ENCODE measurements around the gene CHST11.

The CHST11 gene

DNA sequence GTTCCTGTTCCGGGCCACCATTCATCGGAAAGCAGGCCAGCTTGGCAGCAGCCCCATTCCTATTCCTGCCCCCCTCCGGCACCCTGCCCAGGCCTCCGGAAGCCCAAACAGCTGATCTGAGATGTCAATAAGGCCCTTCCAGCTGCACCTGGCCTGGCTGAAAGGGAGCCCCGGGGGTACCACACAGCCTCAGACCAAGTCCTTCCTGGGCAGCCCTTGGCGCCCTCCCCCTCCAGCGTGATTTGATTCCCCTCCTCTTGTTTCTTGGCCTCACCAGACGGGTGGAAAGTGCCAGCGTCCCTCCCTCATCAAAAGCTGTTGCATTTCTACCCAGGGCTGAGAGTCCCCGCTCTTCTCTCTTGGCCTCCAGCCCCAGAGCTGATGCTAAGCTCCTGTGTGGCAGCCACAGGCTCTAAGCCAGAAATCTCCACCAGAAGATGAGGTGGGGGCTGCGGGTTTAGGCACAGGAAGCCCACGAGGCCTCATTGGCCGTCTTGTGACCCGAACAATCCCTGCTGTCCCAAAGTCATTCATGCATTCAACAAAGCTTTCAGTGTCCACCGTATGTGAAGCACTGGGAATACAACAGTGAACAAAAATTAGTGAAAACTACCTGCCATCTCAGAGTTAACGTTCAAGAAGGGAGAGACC lies 285.9 kb downstream of the CHST11 start:
- no peak overlapping the region for H3K27ac ChIP-seq (ENCODE audit: extremely low read depth, low read depth, low read length)
- CTCF ChIA-PET: no interaction called here
- H3K4me3 ChIP-seq (ENCODE audit: low read depth, low read length): no peak overlapping the region
- POLR2A ChIA-PET: no interaction called here
- TF ChIP-seq TCF7L2 (IDR thresholded peaks at IDR 0.05; ENCODE audit: borderline replicate concordance, low read depth, low read length): no peak
- no peak for TF ChIP-seq ZFP41 (tag by site-specific recombination; IDR thresholded peaks at IDR 0.05; ENCODE audit: borderline replicate concordance)
- TF ChIP-seq ZNF416 (tag by site-specific recombination; IDR thresholded peaks at IDR 0.05): no peak
- no peak for TF ChIP-seq ZNF747 (tag by site-specific recombination; IDR thresholded peaks at IDR 0.05)
- no peak for TF ChIP-seq ZNF366 (tag by site-specific recombination; conservative IDR thresholded peaks at IDR 0.05)
- TF ChIP-seq, protein P1, sequence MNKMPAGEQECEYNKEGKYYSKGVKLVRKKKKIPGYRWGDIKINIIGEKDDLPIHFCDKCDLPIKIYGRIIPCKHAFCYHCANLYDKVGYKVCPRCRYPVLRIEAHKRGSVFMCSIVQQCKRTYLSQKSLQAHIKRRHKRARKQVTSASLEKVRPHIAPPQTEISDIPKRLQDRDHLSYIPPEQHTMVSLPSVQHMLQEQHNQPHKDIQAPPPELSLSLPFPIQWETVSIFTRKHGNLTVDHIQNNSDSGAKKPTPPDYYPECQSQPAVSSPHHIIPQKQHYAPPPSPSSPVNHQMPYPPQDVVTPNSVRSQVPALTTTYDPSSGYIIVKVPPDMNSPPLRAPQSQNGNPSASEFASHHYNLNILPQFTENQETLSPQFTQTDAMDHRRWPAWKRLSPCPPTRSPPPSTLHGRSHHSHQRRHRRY (tag by site-specific recombination; IDR thresholded peaks at IDR 0.05): no peak
- TF ChIP-seq ZNF530 (tag by site-specific recombination; IDR thresholded peaks at IDR 0.05; ENCODE audit: low read depth): no peak
- TF ChIP-seq SCRT2 (tag by site-specific recombination; IDR thresholded peaks at IDR 0.05): no peak
- TF ChIP-seq ZNF514 (tag by site-specific recombination; IDR thresholded peaks at IDR 0.05): no peak
- TF ChIP-seq ZNF155 (tag by site-specific recombination; IDR thresholded peaks at IDR 0.05): no peak
- no peak for TF ChIP-seq EGR2 (tag by site-specific recombination; IDR thresholded peaks at IDR 0.05; ENCODE audit: low read depth)
- TF ChIP-seq, protein P2, sequence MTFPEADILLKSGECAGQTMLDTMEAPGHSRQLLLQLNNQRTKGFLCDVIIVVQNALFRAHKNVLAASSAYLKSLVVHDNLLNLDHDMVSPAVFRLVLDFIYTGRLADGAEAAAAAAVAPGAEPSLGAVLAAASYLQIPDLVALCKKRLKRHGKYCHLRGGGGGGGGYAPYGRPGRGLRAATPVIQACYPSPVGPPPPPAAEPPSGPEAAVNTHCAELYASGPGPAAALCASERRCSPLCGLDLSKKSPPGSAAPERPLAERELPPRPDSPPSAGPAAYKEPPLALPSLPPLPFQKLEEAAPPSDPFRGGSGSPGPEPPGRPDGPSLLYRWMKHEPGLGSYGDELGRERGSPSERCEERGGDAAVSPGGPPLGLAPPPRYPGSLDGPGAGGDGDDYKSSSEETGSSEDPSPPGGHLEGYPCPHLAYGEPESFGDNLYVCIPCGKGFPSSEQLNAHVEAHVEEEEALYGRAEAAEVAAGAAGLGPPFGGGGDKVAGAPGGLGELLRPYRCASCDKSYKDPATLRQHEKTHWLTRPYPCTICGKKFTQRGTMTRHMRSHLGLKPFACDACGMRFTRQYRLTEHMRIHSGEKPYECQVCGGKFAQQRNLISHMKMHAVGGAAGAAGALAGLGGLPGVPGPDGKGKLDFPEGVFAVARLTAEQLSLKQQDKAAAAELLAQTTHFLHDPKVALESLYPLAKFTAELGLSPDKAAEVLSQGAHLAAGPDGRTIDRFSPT (tag by site-specific recombination; IDR thresholded peaks at IDR 0.05): no peak
- TF ChIP-seq, protein P3, sequence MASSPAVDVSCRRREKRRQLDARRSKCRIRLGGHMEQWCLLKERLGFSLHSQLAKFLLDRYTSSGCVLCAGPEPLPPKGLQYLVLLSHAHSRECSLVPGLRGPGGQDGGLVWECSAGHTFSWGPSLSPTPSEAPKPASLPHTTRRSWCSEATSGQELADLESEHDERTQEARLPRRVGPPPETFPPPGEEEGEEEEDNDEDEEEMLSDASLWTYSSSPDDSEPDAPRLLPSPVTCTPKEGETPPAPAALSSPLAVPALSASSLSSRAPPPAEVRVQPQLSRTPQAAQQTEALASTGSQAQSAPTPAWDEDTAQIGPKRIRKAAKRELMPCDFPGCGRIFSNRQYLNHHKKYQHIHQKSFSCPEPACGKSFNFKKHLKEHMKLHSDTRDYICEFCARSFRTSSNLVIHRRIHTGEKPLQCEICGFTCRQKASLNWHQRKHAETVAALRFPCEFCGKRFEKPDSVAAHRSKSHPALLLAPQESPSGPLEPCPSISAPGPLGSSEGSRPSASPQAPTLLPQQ (tag by site-specific recombination; IDR thresholded peaks at IDR 0.05): no peak
- no peak for TF ChIP-seq ZNF654 (tag by site-specific recombination; IDR thresholded peaks at IDR 0.05; ENCODE audit: low read depth)
- H3K4me1 ChIP-seq (ENCODE audit: control insufficient read depth, insufficient read depth, low read length): no peaks in the 10 kb centered on the region
- H3K36me3 ChIP-seq (ENCODE audit: control insufficient read depth in 2 of 2, insufficient read depth in 1 of 2, low read length in 2 of 2): no peaks in the 10 kb centered on the region
- no peaks in the 10 kb centered on the region for H3K9me3 ChIP-seq (ENCODE audit: control insufficient read depth, insufficient read depth, low read depth, low read length)

DNA sequence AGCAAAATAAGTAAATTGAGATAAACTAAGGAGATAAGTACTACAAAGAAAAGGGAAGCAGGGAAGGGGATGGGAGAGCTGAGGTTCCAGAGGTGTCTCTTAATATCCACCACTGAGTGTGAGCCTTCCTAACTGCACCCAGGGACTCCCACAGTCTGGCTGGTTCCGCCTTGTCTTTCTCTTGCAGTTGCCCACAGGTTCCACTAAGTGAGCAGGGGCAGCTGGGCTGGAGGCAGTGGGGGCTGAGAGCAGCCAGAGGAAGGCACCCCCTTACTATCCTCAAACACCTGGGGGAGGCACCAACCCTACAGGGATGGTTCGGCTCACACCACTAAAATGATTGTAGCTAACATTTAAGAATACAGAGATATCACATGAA lies 286.4 kb downstream of the CHST11 start:
- Histone ChIP-seq H3K36me3 (ENCODE audit: control insufficient read depth in 2 of 2, insufficient read depth in 1 of 2, low read length in 2 of 2) (no peaks in the 10 kb centered on the region), H3K27ac (ENCODE audit: extremely low read depth, low read depth, low read length) (no peak overlapping the region), H3K4me3 (ENCODE audit: low read depth, low read length) (no peak overlapping the region), H3K9me3 (ENCODE audit: control insufficient read depth, insufficient read depth, low read depth, low read length) (no peaks in the 10 kb centered on the region), H3K4me1 (ENCODE audit: control insufficient read depth, insufficient read depth, low read length) (no peaks in the 10 kb centered on the region)
- CTCF ChIA-PET: no interaction called here
- TF ChIP-seq ZBTB20 (tag by site-specific recombination; IDR thresholded peaks at IDR 0.05) (no peak), TRIM28 (IDR thresholded peaks at IDR 0.05; ENCODE audit: borderline replicate concordance, low read length) (no peak), ZNF335 (tag by site-specific recombination; conservative IDR thresholded peaks at IDR 0.05) (no peak), ZBTB1 (tag by site-specific recombination; IDR thresholded peaks at IDR 0.05) (no peak), ZNF223 (tag by site-specific recombination; IDR thresholded peaks at IDR 0.05) (no peak), ZNF24 (tag by site-specific recombination; IDR thresholded peaks at IDR 0.05) (no peak), ZFP41 (tag by site-specific recombination; IDR thresholded peaks at IDR 0.05; ENCODE audit: borderline replicate concordance) (no peak), ZNF48 (tag by site-specific recombination; IDR thresholded peaks at IDR 0.05) (no peak), ZNF248 (tag by site-specific recombination; IDR thresholded peaks at IDR 0.05) (no peak), ZNF16 (tag by site-specific recombination; IDR thresholded peaks at IDR 0.05; ENCODE audit: low read depth) (no peak), ZNF600 (tag by site-specific recombination; IDR thresholded peaks at IDR 0.05) (no peak)
- TF ChIP-seq, protein P4, sequence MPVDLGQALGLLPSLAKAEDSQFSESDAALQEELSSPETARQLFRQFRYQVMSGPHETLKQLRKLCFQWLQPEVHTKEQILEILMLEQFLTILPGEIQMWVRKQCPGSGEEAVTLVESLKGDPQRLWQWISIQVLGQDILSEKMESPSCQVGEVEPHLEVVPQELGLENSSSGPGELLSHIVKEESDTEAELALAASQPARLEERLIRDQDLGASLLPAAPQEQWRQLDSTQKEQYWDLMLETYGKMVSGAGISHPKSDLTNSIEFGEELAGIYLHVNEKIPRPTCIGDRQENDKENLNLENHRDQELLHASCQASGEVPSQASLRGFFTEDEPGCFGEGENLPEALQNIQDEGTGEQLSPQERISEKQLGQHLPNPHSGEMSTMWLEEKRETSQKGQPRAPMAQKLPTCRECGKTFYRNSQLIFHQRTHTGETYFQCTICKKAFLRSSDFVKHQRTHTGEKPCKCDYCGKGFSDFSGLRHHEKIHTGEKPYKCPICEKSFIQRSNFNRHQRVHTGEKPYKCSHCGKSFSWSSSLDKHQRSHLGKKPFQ (tag by site-specific recombination; IDR thresholded peaks at IDR 0.05): no peak
- TF ChIP-seq, protein P5, sequence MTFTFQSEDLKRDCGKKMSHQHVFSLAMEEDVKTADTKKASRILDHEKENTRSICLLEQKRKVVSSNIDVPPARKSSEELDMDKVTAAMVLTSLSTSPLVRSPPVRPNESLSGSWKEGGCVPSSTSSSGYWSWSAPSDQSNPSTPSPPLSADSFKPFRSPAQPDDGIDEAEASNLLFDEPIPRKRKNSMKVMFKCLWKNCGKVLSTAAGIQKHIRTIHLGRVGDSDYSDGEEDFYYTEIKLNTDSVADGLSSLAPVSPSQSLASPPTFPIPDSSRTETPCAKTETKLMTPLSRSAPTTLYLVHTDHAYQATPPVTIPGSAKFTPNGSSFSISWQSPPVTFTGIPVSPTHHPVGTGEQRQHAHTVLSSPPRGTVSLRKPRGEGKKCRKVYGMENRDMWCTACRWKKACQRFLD (tag by site-specific recombination; IDR thresholded peaks at IDR 0.05): no peak
- POLR2A ChIA-PET: no interaction called here

All from HEK293 (cell line).